H1 (cell line): ENCODE results near the gene OPA3. TPM values are rescaled to one million over a fixed set of nuclear protein-coding genes. Genes with fewer than 3 reads are reported as not detected.

Experiments
- polyA plus RNA-seq, 7 experiments: library from polyadenylated mRNA; depleted of rRNA in 3 of 7; stranded (reverse) in 5 of 7; unstranded in 2 of 7; fragments of >200 nt in 5 of 7; fragments of 200-250 nt in 2 of 7; gene quantifications; 1 replicate in 5 of 7; 2 replicates in 1 of 7; 4 replicates in 1 of 7; pipeline versions ENCODE4 v1.2.1 to v1.2.3, GENCODE V29; 2011 to 2013; ENCODE audit warnings: missing spikeins in 2 of 7, mixed read lengths in 2 of 7
- total RNA-seq: library from RNA; stranded (reverse); fragmentation: NEBNext Ultra II Directional; extraction: Animal tissue kit (Norgen Biotek cat#: 25700); gene quantifications from 2 replicates; pipeline ENCODE4 v1.2.1, GENCODE V29; 2021
- TF ChIP-seq, protein P1 (sequence below): fragments of 300-600 bp; sonication (generic); IDR thresholded peaks from 2 replicates; pipeline ENCODE4 v1.7.1; 2012; ENCODE audit warnings: low read length, moderate library complexity, mild to moderate bottlenecking, inconsistent platforms; ENCODE audit not compliant: insufficient replicate concordance
- TF ChIP-seq, protein P2 (sequence below): IDR thresholded peaks from 2 replicates; pipeline ENCODE4 v1.6.1; 2012; ENCODE audit warnings: low read length, inconsistent platforms

OPA3 gene
- total and polyA plus RNA-seq, 2 of the 8 experiments (the other 6 are each of a cell fraction or from before 2014, with no cell fraction given): 12.5 to 14.5 TPM

DNA sequence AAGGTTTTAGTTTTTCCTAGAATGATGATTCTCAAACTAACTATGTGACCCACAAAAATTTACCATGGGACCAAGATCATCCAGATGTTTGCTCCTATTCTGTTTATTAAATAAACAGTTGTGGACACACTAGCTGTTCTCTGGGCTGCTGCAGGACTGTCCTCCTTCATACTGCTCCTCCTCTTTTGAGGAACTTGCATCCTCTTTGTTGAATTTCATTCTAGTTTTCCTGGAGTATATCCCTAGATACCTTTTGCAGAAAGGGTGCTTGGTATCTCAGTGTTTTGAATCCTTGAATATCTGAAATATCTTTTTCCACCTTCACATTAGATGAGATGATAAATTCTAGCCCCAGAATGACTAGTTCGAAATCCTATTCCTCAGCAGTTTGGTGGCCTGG lies 53.3 kb downstream of the OPA3 start (continued):
- TF ChIP-seq, protein P1, sequence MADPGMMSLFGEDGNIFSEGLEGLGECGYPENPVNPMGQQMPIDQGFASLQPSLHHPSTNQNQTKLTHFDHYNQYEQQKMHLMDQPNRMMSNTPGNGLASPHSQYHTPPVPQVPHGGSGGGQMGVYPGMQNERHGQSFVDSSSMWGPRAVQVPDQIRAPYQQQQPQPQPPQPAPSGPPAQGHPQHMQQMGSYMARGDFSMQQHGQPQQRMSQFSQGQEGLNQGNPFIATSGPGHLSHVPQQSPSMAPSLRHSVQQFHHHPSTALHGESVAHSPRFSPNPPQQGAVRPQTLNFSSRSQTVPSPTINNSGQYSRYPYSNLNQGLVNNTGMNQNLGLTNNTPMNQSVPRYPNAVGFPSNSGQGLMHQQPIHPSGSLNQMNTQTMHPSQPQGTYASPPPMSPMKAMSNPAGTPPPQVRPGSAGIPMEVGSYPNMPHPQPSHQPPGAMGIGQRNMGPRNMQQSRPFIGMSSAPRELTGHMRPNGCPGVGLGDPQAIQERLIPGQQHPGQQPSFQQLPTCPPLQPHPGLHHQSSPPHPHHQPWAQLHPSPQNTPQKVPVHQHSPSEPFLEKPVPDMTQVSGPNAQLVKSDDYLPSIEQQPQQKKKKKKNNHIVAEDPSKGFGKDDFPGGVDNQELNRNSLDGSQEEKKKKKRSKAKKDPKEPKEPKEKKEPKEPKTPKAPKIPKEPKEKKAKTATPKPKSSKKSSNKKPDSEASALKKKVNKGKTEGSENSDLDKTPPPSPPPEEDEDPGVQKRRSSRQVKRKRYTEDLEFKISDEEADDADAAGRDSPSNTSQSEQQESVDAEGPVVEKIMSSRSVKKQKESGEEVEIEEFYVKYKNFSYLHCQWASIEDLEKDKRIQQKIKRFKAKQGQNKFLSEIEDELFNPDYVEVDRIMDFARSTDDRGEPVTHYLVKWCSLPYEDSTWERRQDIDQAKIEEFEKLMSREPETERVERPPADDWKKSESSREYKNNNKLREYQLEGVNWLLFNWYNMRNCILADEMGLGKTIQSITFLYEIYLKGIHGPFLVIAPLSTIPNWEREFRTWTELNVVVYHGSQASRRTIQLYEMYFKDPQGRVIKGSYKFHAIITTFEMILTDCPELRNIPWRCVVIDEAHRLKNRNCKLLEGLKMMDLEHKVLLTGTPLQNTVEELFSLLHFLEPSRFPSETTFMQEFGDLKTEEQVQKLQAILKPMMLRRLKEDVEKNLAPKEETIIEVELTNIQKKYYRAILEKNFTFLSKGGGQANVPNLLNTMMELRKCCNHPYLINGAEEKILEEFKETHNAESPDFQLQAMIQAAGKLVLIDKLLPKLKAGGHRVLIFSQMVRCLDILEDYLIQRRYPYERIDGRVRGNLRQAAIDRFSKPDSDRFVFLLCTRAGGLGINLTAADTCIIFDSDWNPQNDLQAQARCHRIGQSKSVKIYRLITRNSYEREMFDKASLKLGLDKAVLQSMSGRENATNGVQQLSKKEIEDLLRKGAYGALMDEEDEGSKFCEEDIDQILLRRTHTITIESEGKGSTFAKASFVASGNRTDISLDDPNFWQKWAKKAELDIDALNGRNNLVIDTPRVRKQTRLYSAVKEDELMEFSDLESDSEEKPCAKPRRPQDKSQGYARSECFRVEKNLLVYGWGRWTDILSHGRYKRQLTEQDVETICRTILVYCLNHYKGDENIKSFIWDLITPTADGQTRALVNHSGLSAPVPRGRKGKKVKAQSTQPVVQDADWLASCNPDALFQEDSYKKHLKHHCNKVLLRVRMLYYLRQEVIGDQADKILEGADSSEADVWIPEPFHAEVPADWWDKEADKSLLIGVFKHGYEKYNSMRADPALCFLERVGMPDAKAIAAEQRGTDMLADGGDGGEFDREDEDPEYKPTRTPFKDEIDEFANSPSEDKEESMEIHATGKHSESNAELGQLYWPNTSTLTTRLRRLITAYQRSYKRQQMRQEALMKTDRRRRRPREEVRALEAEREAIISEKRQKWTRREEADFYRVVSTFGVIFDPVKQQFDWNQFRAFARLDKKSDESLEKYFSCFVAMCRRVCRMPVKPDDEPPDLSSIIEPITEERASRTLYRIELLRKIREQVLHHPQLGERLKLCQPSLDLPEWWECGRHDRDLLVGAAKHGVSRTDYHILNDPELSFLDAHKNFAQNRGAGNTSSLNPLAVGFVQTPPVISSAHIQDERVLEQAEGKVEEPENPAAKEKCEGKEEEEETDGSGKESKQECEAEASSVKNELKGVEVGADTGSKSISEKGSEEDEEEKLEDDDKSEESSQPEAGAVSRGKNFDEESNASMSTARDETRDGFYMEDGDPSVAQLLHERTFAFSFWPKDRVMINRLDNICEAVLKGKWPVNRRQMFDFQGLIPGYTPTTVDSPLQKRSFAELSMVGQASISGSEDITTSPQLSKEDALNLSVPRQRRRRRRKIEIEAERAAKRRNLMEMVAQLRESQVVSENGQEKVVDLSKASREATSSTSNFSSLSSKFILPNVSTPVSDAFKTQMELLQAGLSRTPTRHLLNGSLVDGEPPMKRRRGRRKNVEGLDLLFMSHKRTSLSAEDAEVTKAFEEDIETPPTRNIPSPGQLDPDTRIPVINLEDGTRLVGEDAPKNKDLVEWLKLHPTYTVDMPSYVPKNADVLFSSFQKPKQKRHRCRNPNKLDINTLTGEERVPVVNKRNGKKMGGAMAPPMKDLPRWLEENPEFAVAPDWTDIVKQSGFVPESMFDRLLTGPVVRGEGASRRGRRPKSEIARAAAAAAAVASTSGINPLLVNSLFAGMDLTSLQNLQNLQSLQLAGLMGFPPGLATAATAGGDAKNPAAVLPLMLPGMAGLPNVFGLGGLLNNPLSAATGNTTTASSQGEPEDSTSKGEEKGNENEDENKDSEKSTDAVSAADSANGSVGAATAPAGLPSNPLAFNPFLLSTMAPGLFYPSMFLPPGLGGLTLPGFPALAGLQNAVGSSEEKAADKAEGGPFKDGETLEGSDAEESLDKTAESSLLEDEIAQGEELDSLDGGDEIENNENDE: no peak
- TF ChIP-seq, protein P2, sequence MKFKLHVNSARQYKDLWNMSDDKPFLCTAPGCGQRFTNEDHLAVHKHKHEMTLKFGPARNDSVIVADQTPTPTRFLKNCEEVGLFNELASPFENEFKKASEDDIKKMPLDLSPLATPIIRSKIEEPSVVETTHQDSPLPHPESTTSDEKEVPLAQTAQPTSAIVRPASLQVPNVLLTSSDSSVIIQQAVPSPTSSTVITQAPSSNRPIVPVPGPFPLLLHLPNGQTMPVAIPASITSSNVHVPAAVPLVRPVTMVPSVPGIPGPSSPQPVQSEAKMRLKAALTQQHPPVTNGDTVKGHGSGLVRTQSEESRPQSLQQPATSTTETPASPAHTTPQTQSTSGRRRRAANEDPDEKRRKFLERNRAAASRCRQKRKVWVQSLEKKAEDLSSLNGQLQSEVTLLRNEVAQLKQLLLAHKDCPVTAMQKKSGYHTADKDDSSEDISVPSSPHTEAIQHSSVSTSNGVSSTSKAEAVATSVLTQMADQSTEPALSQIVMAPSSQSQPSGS: no peak
